ENCODE results near the gene CLDN6. TPM values are rescaled to one million over a fixed set of nuclear protein-coding genes. Genes with fewer than 3 reads are reported as not detected.

CLDN6 gene
- total and polyA plus RNA-seq, 9 of the 15 experiments (the other 6 are each of a cell fraction or from before 2014, with no cell fraction given): 0.22 to 0.75 (median 0.38) TPM; not detected in 3

- TF ChIP-seq THAP12 (CRISPR knock-in tag; IDR thresholded peaks at IDR 0.05) (no peak), KLF1 (tag; IDR thresholded peaks at IDR 0.05) (no peak), NRF1 (conservative IDR thresholded peaks at IDR 0.05 in 1 of 2, IDR thresholded peaks at IDR 0.05 in 1 of 2) (peak in 1 of 2 experiments; percentile 22; a peak in 1 of 4 replicates), SMARCE1 (IDR thresholded peaks at IDR 0.05) (no peak), HDGF (IDR thresholded peaks at IDR 0.05) (no peak), POLR3G (IDR thresholded peaks at IDR 0.05; ENCODE audit: extremely low read depth, insufficient read length, insufficient replicate concordance) (no peak), MEF2A (IDR thresholded peaks at IDR 0.05; ENCODE audit: control insufficient read depth, low read depth, low read length) (no peak), MTA3 (IDR thresholded peaks at IDR 0.05; ENCODE audit: borderline replicate concordance) (no peak), ZNF184 (CRISPR knock-in tag; IDR thresholded peaks at IDR 0.05) (no peak), CBFA2T2 (conservative IDR thresholded peaks at IDR 0.05) (no peak), POLR2H (tag; IDR thresholded peaks at IDR 0.05; ENCODE audit: low read depth) (no peak), KLF16 (IDR thresholded peaks at IDR 0.05) (no peak), TOE1 (IDR thresholded peaks at IDR 0.05; ENCODE audit: borderline replicate concordance) (no peak), TOE1 (CRISPR knock-in tag; IDR thresholded peaks at IDR 0.05; ENCODE audit: borderline replicate concordance, low read depth) (no peak), POLR2B (IDR thresholded peaks at IDR 0.05; ENCODE audit: low read depth, partially characterized antibody) (no peak), ZBTB2 (IDR thresholded peaks at IDR 0.05) (no peak), MYNN (IDR thresholded peaks at IDR 0.05) (no peak), MYNN (CRISPR knock-in tag; IDR thresholded peaks at IDR 0.05) (no peak), ATF7 (IDR thresholded peaks at IDR 0.05) (no peak), SMARCC2 (IDR thresholded peaks at IDR 0.05; ENCODE audit: low read depth) (no peak), CREB3 (tag; conservative IDR thresholded peaks at IDR 0.05; ENCODE audit: low read depth) (0 out of 2 replicates have a peak, but pooled peaks have one; percentile 47), SNRNP70 (optimal IDR thresholded peaks at IDR 0.05; ENCODE audit: low read depth, low read length) (no peak), SRSF3 (IDR thresholded peaks at IDR 0.05; ENCODE audit: insufficient read depth, low read length) (no peak), MEIS2 (IDR thresholded peaks at IDR 0.05; ENCODE audit: partially characterized antibody) (peak; percentile 72)
Observed at GRCh38 chr16:3015865-3016521, 2.0 kb downstream of the CLDN6 start (continued).

Data from K562 (cell line).